Gastrocnemius medialis (tissue), 4 donors: ENCODE measurements around the gene KCNJ4. TPM values are rescaled to one million over a fixed set of nuclear protein-coding genes. Genes with fewer than 3 reads are reported as not detected.
A peak's percentile ranks its signal among the peaks of the same experiment; 100 is the strongest.

Source experiments
- ATAC-seq, 2 donors: fragments of 150-250 bp; one replicate each; pipeline ENCODE4 v1.9.1; 2016
- DNase-seq, 2 donors: peaks; one replicate each; pipeline ENCODE4 v3.0.0-alpha.2; 2019
- H3K27ac ChIP-seq, 4 donors: fragments of 200-600 bp; sonication (generic); 1 replicate in 1 of 4; 2 replicates in 3 of 4; pipeline ENCODE4 v1.5.1; 2016 to 2018; ENCODE audit warnings: mild to moderate bottlenecking in 2 of 4, moderate library complexity in 1 of 4
- H3K27me3 ChIP-seq, 3 donors: fragments of 200-600 bp; sonication (generic) in 2 of 3; 1 replicate in 1 of 3; 2 replicates in 2 of 3; pipeline versions ENCODE4 v1.5.1 to v1.6.0; 2016 to 2019; ENCODE audit warnings: mild to moderate bottlenecking in 1 of 3, moderate library complexity in 1 of 3
- H3K36me3 ChIP-seq, 2 donors: fragments of 200-600 bp; sonication (generic) in 1 of 2; one replicate each; pipeline ENCODE4 v1.5.1; 2017 to 2018
- H3K4me1 ChIP-seq, 2 donors: fragments of 200-600 bp; sonication (generic) in 1 of 2; one replicate each; pipeline ENCODE4 v1.5.1; 2016 to 2017; ENCODE audit warnings: mild to moderate bottlenecking in 2 of 2
- H3K4me3 ChIP-seq, 4 donors: fragments of 200-600 bp; sonication (generic) in 3 of 4; 1 replicate in 1 of 4; 2 replicates in 3 of 4; pipeline ENCODE4 v1.5.1; 2016 to 2019; ENCODE audit warnings: mild to moderate bottlenecking in 2 of 4
- H3K9me3 ChIP-seq, 3 donors: fragments of 200-600 bp; sonication (generic) in 2 of 3; 1 replicate in 1 of 3; 2 replicates in 2 of 3; pipeline ENCODE4 v1.5.1; 2016 to 2019
- CTCF ChIP-seq, 5 experiments: fragments of 450-650 bp in 3 of 5; fragments of 200-600 bp in 2 of 5; sonication (generic) in 2 of 5; IDR thresholded peaks in 4 of 5; conservative IDR thresholded peaks in 1 of 5; 1 replicate in 4 of 5; 2 replicates in 1 of 5; pipeline ENCODE4 v1.5.1; 2016 to 2019; ENCODE audit warnings: antibody characterized with exemption in 5 of 5, mild to moderate bottlenecking in 3 of 5, moderate library complexity in 3 of 5
- POLR2A ChIP-seq, 2 donors: fragments of 450-650 bp; IDR thresholded peaks; one replicate each; pipeline ENCODE4 v1.6.1; 2017; ENCODE audit warnings: antibody characterized with exemption in 2 of 2, mild to moderate bottlenecking in 2 of 2, moderate library complexity in 2 of 2
- in situ Hi-C, 4 donors: fragments of 200-750 bp; cut with MboI; loops; one replicate each; pipeline versions ENCODE4 v1.15.0 to v1.8.0; 2017; ENCODE audit warnings: low sequenced_read_pairs in 4 of 4
- intact Hi-C: fragments of 100-400 bp; cut with DNase I; formaldehyde crosslinking; loops from one replicate; pipeline ENCODE4 v1.15.1; 2023; ENCODE audit warnings: low total_unique reads
- total RNA-seq, 4 donors: library from RNA; depleted of rRNA; stranded (reverse); fragments of >200 nt; gene quantifications; one replicate each; pipeline versions ENCODE4 v1.1.0 to v1.2.3, GENCODE V29; 2016

KCNJ4 gene
- total RNA-seq, 4 donors from 2014 or later = not detected

- ATAC-seq (peak; percentile 76 to 78), DNase-seq (peak; percentile 33 to 42)
- H3K4me1 ChIP-seq = peaks cover 4 to 5% of the 10 kb centered on the region in 2 donors
- in situ Hi-C loops (no loop called here), intact Hi-C loops (loop anchor here (2.0 kb wide), 1 partner anchor 109 kb away; the partner anchor contains the start of gene DMC1)
- no peaks in the 10 kb centered on the region for H3K36me3 ChIP-seq
- TF ChIP-seq CTCF (IDR thresholded peaks at IDR 0.05 in 4 of 5, conservative IDR thresholded peaks at IDR 0.05 in 1 of 5) (no peak), POLR2A (IDR thresholded peaks at IDR 0.05) (no peak)
- H3K4me3 ChIP-seq = peak overlapping the region; percentile 3 to 32 (median 20)
- peaks cover 44 to 57% (median 48%) of the 10 kb centered on the region in 3 donors for H3K27me3 ChIP-seq
- no peak overlapping the region for H3K27ac ChIP-seq
- H3K9me3 ChIP-seq = no peaks in the 10 kb centered on the region
Observed at GRCh38 chr22:38461414-38462081, 6.5 kb upstream of the KCNJ4 start.

GRCh38 chr22:38461057-38461413, 6.0 kb upstream of the KCNJ4 start:
- no peaks in the 10 kb centered on the region for H3K9me3 ChIP-seq
- ATAC-seq (no peak), DNase-seq (no peak)
- TF ChIP-seq CTCF (IDR thresholded peaks at IDR 0.05 in 4 of 5, conservative IDR thresholded peaks at IDR 0.05 in 1 of 5) (no peak), POLR2A (IDR thresholded peaks at IDR 0.05) (no peak)
- peak overlapping the region in 2 of 4 donors; percentile 14 to 27 for H3K4me3 ChIP-seq
- H3K36me3 ChIP-seq = no peaks in the 10 kb centered on the region
- intact Hi-C loops (loop anchor here (2.0 kb wide), 1 partner anchor 110 kb away; the partner anchor contains the start of gene DMC1), in situ Hi-C loops (no loop called here)
- peaks cover 4 to 5% of the 10 kb centered on the region in 2 donors for H3K4me1 ChIP-seq
- H3K27ac ChIP-seq = no peak overlapping the region
- peaks cover 49 to 57% (median 53%) of the 10 kb centered on the region in 3 donors for H3K27me3 ChIP-seq

GRCh38 chr22:38460426-38460840, 5.4 kb upstream of the KCNJ4 start:
- H3K4me3 ChIP-seq = no peak overlapping the region
- no peaks in the 10 kb centered on the region for H3K36me3 ChIP-seq
- no peaks in the 10 kb centered on the region for H3K9me3 ChIP-seq
- intact Hi-C loops (loop anchor here (2.0 kb wide), 1 partner anchor 110 kb away; the partner anchor contains the start of gene DMC1), in situ Hi-C loops (no loop called here)
- H3K4me1 ChIP-seq = peaks cover 4 to 5% of the 10 kb centered on the region in 2 donors
- H3K27ac ChIP-seq = no peak overlapping the region
- DNase-seq = no peak
- TF ChIP-seq POLR2A (IDR thresholded peaks at IDR 0.05) (no peak), CTCF (IDR thresholded peaks at IDR 0.05 in 4 of 5, conservative IDR thresholded peaks at IDR 0.05 in 1 of 5) (no peak)
- H3K27me3 ChIP-seq = peaks cover 55 to 56% (median 55%) of the 10 kb centered on the region in 3 donors
- no peak for ATAC-seq

GRCh38 chr22:38456841-38457699, 2.1 kb upstream of the KCNJ4 start:
- H3K9me3 ChIP-seq = no peaks in the 10 kb centered on the region
- no peaks in the 10 kb centered on the region for H3K36me3 ChIP-seq
- intact Hi-C loops (no loop called here), in situ Hi-C loops (no loop called here)
- ATAC-seq (no peak), DNase-seq (no peak)
- no peak overlapping the region for H3K4me3 ChIP-seq
- TF ChIP-seq CTCF (IDR thresholded peaks at IDR 0.05 in 4 of 5, conservative IDR thresholded peaks at IDR 0.05 in 1 of 5) (no peak), POLR2A (IDR thresholded peaks at IDR 0.05) (no peak)
- H3K4me1 ChIP-seq = peaks cover 4 to 5% of the 10 kb centered on the region in 2 donors
- H3K27ac ChIP-seq = no peak overlapping the region
- H3K27me3 ChIP-seq = peaks cover 62 to 63% (median 62%) of the 10 kb centered on the region in 3 donors
